Measurements from ENCODE around the gene GTF3C4.

DNA sequence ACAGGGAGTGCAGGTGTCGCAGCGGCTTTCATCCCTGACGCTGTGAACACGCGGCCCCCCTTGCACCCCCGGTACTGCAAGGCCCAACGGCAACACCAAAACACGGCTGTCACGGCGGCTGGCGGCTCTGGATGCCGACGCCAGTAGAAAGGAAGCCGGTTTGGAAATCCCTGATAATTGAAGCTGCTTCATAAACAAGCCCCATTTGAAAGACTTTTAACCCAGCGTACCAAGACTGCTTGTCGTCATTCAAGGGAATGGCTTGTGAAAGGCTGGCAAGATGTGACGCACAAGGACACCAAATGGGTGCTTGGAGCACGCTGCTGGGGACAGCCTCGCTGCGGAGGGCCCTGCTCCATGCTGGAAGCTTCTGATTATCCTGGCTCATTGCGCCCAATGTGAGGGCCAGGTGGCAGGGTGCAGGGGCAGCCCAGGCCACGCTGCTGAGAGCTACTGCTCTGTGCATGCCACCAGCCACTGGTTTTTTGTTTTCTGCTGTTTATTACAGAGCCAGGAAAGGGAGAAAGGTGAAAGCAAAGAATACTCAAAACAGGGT, 63.1 kb downstream of the GTF3C4 start:
- TF ChIP-seq EP300 (IDR thresholded peaks at IDR 0.05; ENCODE audit: borderline replicate concordance): no peak
- TF ChIP-seq MAX (IDR thresholded peaks at IDR 0.05): no peak
- TF ChIP-seq TEAD4 (IDR thresholded peaks at IDR 0.05): no peak
- TF ChIP-seq, protein P1, sequence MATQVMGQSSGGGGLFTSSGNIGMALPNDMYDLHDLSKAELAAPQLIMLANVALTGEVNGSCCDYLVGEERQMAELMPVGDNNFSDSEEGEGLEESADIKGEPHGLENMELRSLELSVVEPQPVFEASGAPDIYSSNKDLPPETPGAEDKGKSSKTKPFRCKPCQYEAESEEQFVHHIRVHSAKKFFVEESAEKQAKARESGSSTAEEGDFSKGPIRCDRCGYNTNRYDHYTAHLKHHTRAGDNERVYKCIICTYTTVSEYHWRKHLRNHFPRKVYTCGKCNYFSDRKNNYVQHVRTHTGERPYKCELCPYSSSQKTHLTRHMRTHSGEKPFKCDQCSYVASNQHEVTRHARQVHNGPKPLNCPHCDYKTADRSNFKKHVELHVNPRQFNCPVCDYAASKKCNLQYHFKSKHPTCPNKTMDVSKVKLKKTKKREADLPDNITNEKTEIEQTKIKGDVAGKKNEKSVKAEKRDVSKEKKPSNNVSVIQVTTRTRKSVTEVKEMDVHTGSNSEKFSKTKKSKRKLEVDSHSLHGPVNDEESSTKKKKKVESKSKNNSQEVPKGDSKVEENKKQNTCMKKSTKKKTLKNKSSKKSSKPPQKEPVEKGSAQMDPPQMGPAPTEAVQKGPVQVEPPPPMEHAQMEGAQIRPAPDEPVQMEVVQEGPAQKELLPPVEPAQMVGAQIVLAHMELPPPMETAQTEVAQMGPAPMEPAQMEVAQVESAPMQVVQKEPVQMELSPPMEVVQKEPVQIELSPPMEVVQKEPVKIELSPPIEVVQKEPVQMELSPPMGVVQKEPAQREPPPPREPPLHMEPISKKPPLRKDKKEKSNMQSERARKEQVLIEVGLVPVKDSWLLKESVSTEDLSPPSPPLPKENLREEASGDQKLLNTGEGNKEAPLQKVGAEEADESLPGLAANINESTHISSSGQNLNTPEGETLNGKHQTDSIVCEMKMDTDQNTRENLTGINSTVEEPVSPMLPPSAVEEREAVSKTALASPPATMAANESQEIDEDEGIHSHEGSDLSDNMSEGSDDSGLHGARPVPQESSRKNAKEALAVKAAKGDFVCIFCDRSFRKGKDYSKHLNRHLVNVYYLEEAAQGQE (IDR thresholded peaks at IDR 0.05; ENCODE audit: low read depth): no peak
- TF ChIP-seq, protein P2, sequence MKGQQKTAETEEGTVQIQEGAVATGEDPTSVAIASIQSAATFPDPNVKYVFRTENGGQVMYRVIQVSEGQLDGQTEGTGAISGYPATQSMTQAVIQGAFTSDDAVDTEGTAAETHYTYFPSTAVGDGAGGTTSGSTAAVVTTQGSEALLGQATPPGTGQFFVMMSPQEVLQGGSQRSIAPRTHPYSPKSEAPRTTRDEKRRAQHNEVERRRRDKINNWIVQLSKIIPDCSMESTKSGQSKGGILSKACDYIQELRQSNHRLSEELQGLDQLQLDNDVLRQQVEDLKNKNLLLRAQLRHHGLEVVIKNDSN (IDR thresholded peaks at IDR 0.05): no peak
- no peak for TF ChIP-seq TCF12 (IDR thresholded peaks at IDR 0.05; ENCODE audit: low read depth)
- no peak for TF ChIP-seq EGR1 (IDR thresholded peaks at IDR 0.05)
- no peak for TF ChIP-seq YY1 (IDR thresholded peaks at IDR 0.05; ENCODE audit: low read depth)

Measured in Ishikawa (cell line).